ENCODE results near the gene TOM1L2. TPM values are rescaled to one million over a fixed set of nuclear protein-coding genes. Genes with fewer than 3 reads are reported as not detected.
"Not testable (repeated sequence)": the region's sequence is repeated elsewhere in the genome, so short reads cannot be mapped to it uniquely, and the experiment has no call there.

Gene TOM1L2
- total RNA-seq, 1 donor from 2014 or later = 88.6 TPM

DNA sequence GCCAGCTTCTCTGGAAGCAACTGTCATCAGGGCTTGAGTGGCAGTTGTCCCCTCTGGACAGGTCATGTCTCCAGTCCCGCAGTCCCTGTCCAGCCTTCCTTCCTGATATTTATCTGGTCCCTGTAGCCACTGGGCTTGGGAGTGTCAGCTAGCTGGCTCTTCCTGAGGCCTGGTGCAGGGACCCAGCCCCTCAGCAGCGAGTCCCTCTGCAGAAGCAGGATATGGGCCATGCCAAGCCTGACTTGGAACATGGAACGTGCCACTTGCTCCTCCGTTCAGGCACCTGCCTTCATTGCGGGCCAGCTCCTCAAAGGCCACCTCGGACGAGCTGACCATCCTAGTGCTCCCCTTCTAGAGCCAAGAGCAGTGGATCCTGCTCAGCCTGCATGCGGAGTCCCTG is 26.7 kb upstream of the TOM1L2 start:
- intact Hi-C loops (cut with DNase I) = no loop called here
- Histone ChIP-seq H3K36me3 (no peaks in the 10 kb centered on the region), H3K9me3 (no peaks in the 10 kb centered on the region), H3K27ac (no peak overlapping the region), H3K4me1 (peaks cover 8% of the 10 kb centered on the region), H3K4me3 (no peak overlapping the region), H3K27me3 (no peaks in the 10 kb centered on the region)
- DNase-seq (ENCODE audit: extremely low spot score in 2 of 2) = no peak
- TF ChIP-seq POLR2A (IDR thresholded peaks at IDR 0.05) = no peak
- TF ChIP-seq, protein P1, sequence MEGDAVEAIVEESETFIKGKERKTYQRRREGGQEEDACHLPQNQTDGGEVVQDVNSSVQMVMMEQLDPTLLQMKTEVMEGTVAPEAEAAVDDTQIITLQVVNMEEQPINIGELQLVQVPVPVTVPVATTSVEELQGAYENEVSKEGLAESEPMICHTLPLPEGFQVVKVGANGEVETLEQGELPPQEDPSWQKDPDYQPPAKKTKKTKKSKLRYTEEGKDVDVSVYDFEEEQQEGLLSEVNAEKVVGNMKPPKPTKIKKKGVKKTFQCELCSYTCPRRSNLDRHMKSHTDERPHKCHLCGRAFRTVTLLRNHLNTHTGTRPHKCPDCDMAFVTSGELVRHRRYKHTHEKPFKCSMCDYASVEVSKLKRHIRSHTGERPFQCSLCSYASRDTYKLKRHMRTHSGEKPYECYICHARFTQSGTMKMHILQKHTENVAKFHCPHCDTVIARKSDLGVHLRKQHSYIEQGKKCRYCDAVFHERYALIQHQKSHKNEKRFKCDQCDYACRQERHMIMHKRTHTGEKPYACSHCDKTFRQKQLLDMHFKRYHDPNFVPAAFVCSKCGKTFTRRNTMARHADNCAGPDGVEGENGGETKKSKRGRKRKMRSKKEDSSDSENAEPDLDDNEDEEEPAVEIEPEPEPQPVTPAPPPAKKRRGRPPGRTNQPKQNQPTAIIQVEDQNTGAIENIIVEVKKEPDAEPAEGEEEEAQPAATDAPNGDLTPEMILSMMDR (IDR thresholded peaks at IDR 0.05) = no peak
- TF ChIP-seq POLR2AphosphoS5 (IDR thresholded peaks at IDR 0.05; ENCODE audit: insufficient read depth in 1 of 2, low read depth in 1 of 2) = no peak

DNA sequence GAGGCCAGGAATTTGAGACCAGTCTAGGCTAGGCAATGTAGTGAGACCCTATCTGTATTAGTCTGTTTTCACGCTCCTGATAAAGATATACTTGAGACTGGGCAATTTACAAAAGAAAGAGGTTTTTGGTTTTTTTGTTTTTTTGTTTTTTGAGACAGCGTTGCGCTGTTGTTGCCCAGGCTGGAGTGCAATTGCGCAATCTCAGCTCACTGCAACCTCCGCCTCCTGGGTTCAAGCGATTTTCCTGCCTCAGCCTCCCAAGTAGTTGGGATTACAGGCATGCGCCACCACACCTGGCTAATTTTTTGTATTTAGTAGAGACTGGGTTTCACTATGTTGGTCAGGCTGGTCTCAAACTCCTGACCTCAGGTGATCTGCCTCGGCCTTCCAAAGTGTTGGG is 23.7 kb upstream of the TOM1L2 start:
- H3K36me3 ChIP-seq; intact Hi-C loops (cut with DNase I); H3K4me3 ChIP-seq; H3K27ac ChIP-seq; DNase-seq (ENCODE audit: extremely low spot score in 2 of 2); H3K9me3 ChIP-seq; H3K4me1 ChIP-seq; H3K27me3 ChIP-seq: not testable (repeated sequence)

DNA sequence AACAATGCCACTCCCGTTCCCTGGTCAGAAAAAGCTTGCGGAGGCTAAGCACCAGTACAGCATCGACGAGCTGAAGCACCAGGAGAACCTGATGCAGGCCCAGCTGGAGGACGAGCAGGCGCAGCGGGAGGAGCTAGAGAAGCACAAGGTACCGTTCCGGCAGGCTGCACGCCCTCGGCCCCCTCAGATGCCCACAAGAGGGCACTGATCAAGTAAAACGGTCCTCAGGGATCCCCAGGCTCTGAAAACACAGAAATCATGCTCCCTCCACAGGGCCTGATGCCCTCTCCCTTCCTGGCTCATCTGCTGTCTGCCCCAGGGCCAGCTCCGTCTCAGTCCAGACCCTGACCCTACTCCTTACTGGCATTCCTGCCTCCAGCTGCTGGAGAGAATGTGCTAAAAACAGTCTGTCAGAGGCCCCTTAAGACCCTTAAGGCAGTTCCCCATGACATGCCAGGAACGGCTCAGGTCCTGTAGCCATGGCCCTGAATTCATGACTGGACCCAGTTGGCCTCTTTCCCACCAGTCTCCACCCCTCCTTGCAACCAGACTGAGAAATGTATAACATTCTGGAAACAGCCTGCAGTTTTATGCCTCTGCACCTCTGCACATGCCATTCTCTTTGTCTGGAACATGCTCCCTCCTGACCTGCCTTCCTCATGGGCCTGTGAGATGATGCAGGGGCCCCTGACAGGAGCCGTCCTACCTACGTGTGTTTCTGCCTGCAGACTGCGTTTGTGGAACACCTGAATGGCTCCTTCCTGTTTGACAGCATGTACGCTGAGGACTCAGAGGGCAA is 22.3 kb upstream of the TOM1L2 start:
- H3K9me3 ChIP-seq = no peaks in the 10 kb centered on the region

DNA sequence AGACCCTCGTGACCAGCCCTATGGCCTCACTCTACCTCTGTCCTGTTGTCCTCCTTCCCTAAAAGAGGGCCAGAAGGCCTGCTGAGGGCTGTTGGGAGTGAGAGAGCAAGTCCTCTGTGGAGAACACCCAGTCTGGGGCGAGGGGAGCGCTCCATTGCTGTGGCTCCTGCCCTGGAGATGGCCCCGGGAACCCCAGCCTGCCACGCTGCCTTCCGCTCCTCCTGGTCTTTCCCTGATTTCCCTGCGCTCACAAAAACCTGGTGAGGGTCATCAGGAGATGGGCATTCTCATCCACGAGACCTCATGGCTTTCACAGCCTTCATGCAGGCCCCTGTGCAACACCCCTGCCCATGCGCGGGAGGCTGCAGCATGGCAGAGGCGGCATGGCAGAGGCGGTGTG is 21.7 kb upstream of the TOM1L2 start:
- Histone ChIP-seq H3K27ac (no peak overlapping the region), H3K4me1 (peaks cover 8% of the 10 kb centered on the region), H3K4me3 (no peak overlapping the region), H3K9me3 (no peaks in the 10 kb centered on the region), H3K36me3 (no peaks in the 10 kb centered on the region), H3K27me3 (no peaks in the 10 kb centered on the region)
- no peak for DNase-seq (ENCODE audit: extremely low spot score in 2 of 2)
- intact Hi-C loops (cut with DNase I) = no loop called here
- TF ChIP-seq POLR2A (IDR thresholded peaks at IDR 0.05) (no peak), POLR2AphosphoS5 (IDR thresholded peaks at IDR 0.05; ENCODE audit: insufficient read depth in 1 of 2, low read depth in 1 of 2) (no peak)
- TF ChIP-seq, protein P1 (IDR thresholded peaks at IDR 0.05) = no peak

More for the DNA sequence above, 22.3 kb upstream of the TOM1L2 start:
- H3K27me3 ChIP-seq = no peaks in the 10 kb centered on the region
- intact Hi-C loops (cut with DNase I) = no loop called here
- no peak overlapping the region for H3K27ac ChIP-seq
- no peak for DNase-seq (ENCODE audit: extremely low spot score in 2 of 2)
- H3K36me3 ChIP-seq = no peaks in the 10 kb centered on the region
- H3K4me1 ChIP-seq = peaks cover 8% of the 10 kb centered on the region
- TF ChIP-seq, protein P1 (IDR thresholded peaks at IDR 0.05) = no peak
- TF ChIP-seq POLR2A (IDR thresholded peaks at IDR 0.05) (no peak), POLR2AphosphoS5 (IDR thresholded peaks at IDR 0.05; ENCODE audit: insufficient read depth in 1 of 2, low read depth in 1 of 2) (no peak)
- no peak overlapping the region for H3K4me3 ChIP-seq

DNA sequence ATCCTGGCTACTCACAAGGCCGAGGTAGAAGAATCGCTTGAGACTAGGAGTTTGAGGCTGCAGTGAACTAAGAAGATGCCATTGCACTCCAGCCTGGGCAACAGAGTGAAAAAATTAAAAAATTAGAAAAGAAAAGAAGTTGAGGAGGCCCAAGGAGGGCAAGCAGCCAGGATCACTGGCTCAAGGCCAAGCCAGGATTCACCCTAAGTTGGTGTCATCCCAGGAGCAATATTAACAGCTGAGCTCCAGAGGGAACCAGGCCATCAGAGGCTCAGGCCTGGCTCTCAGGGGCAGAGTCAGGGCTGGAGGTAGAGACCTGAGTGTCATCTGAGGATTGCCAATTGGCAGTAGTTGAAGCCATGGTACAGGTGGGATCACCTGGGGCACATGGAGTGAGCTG is 21.2 kb upstream of the TOM1L2 start:
- Histone ChIP-seq H3K4me3 (no peak overlapping the region), H3K9me3 (no peaks in the 10 kb centered on the region), H3K36me3 (no peaks in the 10 kb centered on the region), H3K4me1 (peaks cover 8% of the 10 kb centered on the region), H3K27ac (no peak overlapping the region), H3K27me3 (no peaks in the 10 kb centered on the region)
- intact Hi-C loops (cut with DNase I) = no loop called here
- DNase-seq (ENCODE audit: extremely low spot score in 2 of 2) = no peak
- TF ChIP-seq POLR2A (IDR thresholded peaks at IDR 0.05) (no peak), POLR2AphosphoS5 (IDR thresholded peaks at IDR 0.05; ENCODE audit: insufficient read depth in 1 of 2, low read depth in 1 of 2) (no peak)
- TF ChIP-seq, protein P1 (IDR thresholded peaks at IDR 0.05) = no peak
